Mesendoderm (in vitro differentiated cells): ENCODE results near the gene UBE2D1.
A peak's percentile ranks its signal among the peaks of the same experiment; 100 is the strongest.

Experiments used
- DNase-seq: peaks from one replicate; pipeline ENCODE4 v3.0.0; 2013
- H2AK5ac ChIP-seq: 2 replicates; pipeline ENCODE4 v1.6.1; 2013; ENCODE audit warnings: low read length, inconsistent platforms
- H2BK120ac ChIP-seq: 2 replicates; pipeline ENCODE4 v1.6.1; 2013; ENCODE audit warnings: low read depth, mild to moderate bottlenecking, low read length, moderate library complexity, mixed read lengths
- H2BK15ac ChIP-seq: replicated peaks from 2 replicates; pipeline ENCODE4 v1.6.1; 2013; ENCODE audit warnings: low read depth, mild to moderate bottlenecking, moderate library complexity
- H2BK5ac ChIP-seq: 2 replicates; pipeline ENCODE4 v1.6.1; 2013; ENCODE audit warnings: low read length, inconsistent platforms
- H3K18ac ChIP-seq: 2 replicates; pipeline ENCODE4 v1.6.1; 2013; ENCODE audit warnings: mild to moderate bottlenecking, low read length, mixed read lengths
- H3K23ac ChIP-seq: one replicate; pipeline ENCODE4 v1.6.1; 2013; ENCODE audit warnings: low read length
- H3K27ac ChIP-seq: 2 replicates; pipeline ENCODE4 v1.5.1; 2013; ENCODE audit warnings: low read depth, mild to moderate bottlenecking, inconsistent platforms, low read length, moderate library complexity
- H3K27me3 ChIP-seq: 2 replicates; pipeline ENCODE4 v1.6.1; 2013; ENCODE audit warnings: low read length, control low read depth, mild to moderate bottlenecking, inconsistent platforms; ENCODE audit not compliant: insufficient read depth, poor library complexity
- H3K36me3 ChIP-seq: 2 replicates; pipeline ENCODE4 v1.6.1; 2013; ENCODE audit warnings: low read length, inconsistent platforms; ENCODE audit not compliant: control insufficient read depth, insufficient read depth
- H3K4ac ChIP-seq: one replicate; pipeline ENCODE4 v1.6.1; 2013; ENCODE audit warnings: low read depth, mild to moderate bottlenecking, low read length, moderate library complexity
- H3K4me1 ChIP-seq: 2 replicates; pipeline ENCODE4 v1.6.1; 2013; ENCODE audit warnings: low read depth, low read length, inconsistent platforms; ENCODE audit not compliant: control insufficient read depth
- H3K4me2 ChIP-seq: 2 replicates; pipeline ENCODE4 v1.6.1; 2013; ENCODE audit warnings: low read length
- H3K4me3 ChIP-seq: 2 replicates; pipeline ENCODE4 v1.5.1; 2013; ENCODE audit warnings: mild to moderate bottlenecking, low read length
- H3K56ac ChIP-seq: one replicate; pipeline ENCODE4 v1.6.1; 2013; ENCODE audit warnings: low read length
- H3K79me1 ChIP-seq: 2 replicates; pipeline ENCODE4 v1.6.1; 2013; ENCODE audit warnings: low read length, inconsistent platforms
- H3K79me2 ChIP-seq: 2 replicates; pipeline ENCODE4 v1.6.1; 2013; ENCODE audit warnings: mild to moderate bottlenecking, low read length; ENCODE audit not compliant: control insufficient read depth, insufficient read depth
- H3K9ac ChIP-seq: 2 replicates; pipeline ENCODE4 v1.6.1; 2013; ENCODE audit warnings: low read length, inconsistent platforms
- H4K5ac ChIP-seq: one replicate; pipeline ENCODE4 v1.6.1; 2013; ENCODE audit warnings: low read length
- H4K8ac ChIP-seq: one replicate; pipeline ENCODE4 v1.6.1; 2013; ENCODE audit warnings: low read depth, mild to moderate bottlenecking, control low read depth, low read length, moderate library complexity
- WGBS: extraction: QIAGEN DNeasy Blood & Tissue Kit; methylation state at CpG from one replicate; pipeline ENCODE4 v1.1.7; 2013; ENCODE audit warnings: low lambda C conversion rate, missing lambda C conversion rate; ENCODE audit not compliant: insufficient coverage; ENCODE audit errors: extremely low coverage; 5-methylcytosine and 5-hydroxymethylcytosine counted together

The UBE2D1 gene

DNA sequence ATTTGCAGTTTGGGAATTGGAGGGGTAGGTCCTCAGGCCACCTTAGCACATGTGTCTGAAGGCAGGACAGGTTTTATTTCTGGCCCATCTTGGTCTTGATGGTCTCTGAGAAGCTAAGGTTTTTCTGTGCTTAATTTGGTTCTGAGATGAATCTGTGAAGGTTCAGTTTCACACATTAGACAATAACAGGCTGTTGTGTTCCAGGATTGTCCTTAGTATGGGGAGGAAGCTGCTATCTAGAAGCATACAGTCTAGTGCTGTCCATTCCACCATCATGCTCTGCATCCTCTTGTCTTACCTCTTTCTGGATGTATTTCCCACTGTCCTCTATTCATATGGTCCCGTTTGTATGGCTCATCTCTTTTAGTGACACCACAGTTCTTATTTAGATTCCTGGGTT is 7.1 kb downstream of the UBE2D1 start:
- H3K18ac ChIP-seq = no peak overlapping the region
- no peak overlapping the region for H2AK5ac ChIP-seq
- no peak overlapping the region for H4K5ac ChIP-seq
- H2BK120ac ChIP-seq = no peak overlapping the region
- DNase-seq = no peak
- peaks cover 10% of the 10 kb centered on the region for H3K79me1 ChIP-seq
- no CpG with 5 or more reads among the region's 1 CpG for WGBS
- peaks cover 17% of the 10 kb centered on the region for H3K79me2 ChIP-seq
- H3K56ac ChIP-seq = no peak overlapping the region
- H3K9ac ChIP-seq = no peak overlapping the region
- no peak overlapping the region for H2BK15ac ChIP-seq
- no peaks in the 10 kb centered on the region for H3K27me3 ChIP-seq
- no peak overlapping the region for H3K4me3 ChIP-seq
- no peak overlapping the region for H3K23ac ChIP-seq
- H3K27ac ChIP-seq = no peak overlapping the region
- H3K4me2 ChIP-seq = no peak overlapping the region
- peaks cover 4% of the 10 kb centered on the region for H3K4me1 ChIP-seq
- no peak overlapping the region for H2BK5ac ChIP-seq
- H3K36me3 ChIP-seq = no peaks in the 10 kb centered on the region
- H3K4ac ChIP-seq = no peak overlapping the region
- H4K8ac ChIP-seq = no peak overlapping the region

DNA sequence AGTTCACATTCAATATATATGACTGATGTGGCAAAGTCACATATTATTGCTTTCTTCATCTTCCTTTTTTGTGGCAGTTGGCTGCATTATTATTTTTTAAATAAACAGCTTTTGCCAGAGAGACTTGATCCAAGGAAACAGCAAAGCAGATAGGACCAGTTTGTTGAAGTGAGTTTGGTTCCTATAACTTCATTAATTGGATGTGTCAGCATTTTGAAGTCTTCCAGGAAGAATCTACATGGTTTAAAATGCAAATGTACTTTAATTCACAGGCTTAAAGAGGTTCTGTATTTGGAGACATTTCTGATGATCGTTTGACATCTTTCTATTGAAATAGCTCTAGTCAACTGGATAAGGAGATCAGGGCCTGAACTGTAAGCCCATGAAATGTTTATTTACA is 13.2 kb downstream of the UBE2D1 start:
- Histone ChIP-seq H3K56ac (no peak overlapping the region), H4K5ac (no peak overlapping the region)

DNA sequence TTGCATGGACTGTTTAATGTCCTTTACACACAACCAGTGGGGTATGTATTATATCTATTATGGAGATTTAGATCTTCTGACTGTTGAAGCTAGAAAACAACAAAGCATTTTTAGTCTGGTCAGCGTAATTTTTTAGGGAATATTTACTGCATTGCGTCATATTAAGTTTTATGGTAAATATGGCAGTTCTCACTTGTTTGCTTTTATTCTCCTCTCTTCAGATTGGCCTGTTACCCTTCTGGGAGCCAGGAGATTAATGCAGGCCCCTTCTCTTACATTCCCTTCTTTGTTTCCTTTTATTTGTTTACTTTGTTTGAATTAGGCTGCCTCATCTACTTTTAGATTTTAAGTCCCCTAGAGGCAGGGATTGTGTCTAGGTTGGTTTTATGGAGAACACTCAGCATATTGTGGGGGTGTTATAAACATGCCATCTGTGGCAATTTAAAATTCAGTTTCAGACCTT is 13.8 kb downstream of the UBE2D1 start:
- H3K56ac ChIP-seq = no peak overlapping the region
- H3K23ac ChIP-seq = no peak overlapping the region
- no peak overlapping the region for H2BK15ac ChIP-seq
- H2BK120ac ChIP-seq = no peak overlapping the region
- no peak overlapping the region for H3K18ac ChIP-seq
- peaks cover 2% of the 10 kb centered on the region for H3K4me1 ChIP-seq
- H3K9ac ChIP-seq = no peak overlapping the region
- H2BK5ac ChIP-seq = no peak overlapping the region
- H3K4me3 ChIP-seq = no peak overlapping the region
- DNase-seq = peak; percentile 4
- no peaks in the 10 kb centered on the region for H3K36me3 ChIP-seq
- H3K79me1 ChIP-seq = peaks cover 15% of the 10 kb centered on the region
- H4K8ac ChIP-seq = no peak overlapping the region
- H3K4me2 ChIP-seq = no peak overlapping the region
- H3K4ac ChIP-seq = no peak overlapping the region
- peaks cover 16% of the 10 kb centered on the region for H3K79me2 ChIP-seq
- H3K27me3 ChIP-seq = no peaks in the 10 kb centered on the region
- no peak overlapping the region for H4K5ac ChIP-seq
- H2AK5ac ChIP-seq = no peak overlapping the region
- H3K27ac ChIP-seq = no peak overlapping the region
- WGBS = no CpG with 5 or more reads among the region's 2 CpGs

More for the DNA sequence above, 13.2 kb downstream of the UBE2D1 start:
- no peaks in the 10 kb centered on the region for H3K27me3 ChIP-seq
- H3K23ac ChIP-seq = no peak overlapping the region
- no peak overlapping the region for H3K4me2 ChIP-seq
- H3K4me1 ChIP-seq = peaks cover 2% of the 10 kb centered on the region
- H3K18ac ChIP-seq = no peak overlapping the region
- H3K27ac ChIP-seq = no peak overlapping the region
- no peak for DNase-seq
- H2AK5ac ChIP-seq = no peak overlapping the region
- H3K36me3 ChIP-seq = no peaks in the 10 kb centered on the region
- no peak overlapping the region for H4K8ac ChIP-seq
- no peak overlapping the region for H2BK5ac ChIP-seq
- H3K4me3 ChIP-seq = no peak overlapping the region
- no CpG with 5 or more reads among the region's 1 CpG for WGBS
- H3K9ac ChIP-seq = no peak overlapping the region
- peaks cover 14% of the 10 kb centered on the region for H3K79me2 ChIP-seq
- no peak overlapping the region for H2BK120ac ChIP-seq
- no peak overlapping the region for H2BK15ac ChIP-seq
- H3K4ac ChIP-seq = no peak overlapping the region
- H3K79me1 ChIP-seq = peaks cover 14% of the 10 kb centered on the region

DNA sequence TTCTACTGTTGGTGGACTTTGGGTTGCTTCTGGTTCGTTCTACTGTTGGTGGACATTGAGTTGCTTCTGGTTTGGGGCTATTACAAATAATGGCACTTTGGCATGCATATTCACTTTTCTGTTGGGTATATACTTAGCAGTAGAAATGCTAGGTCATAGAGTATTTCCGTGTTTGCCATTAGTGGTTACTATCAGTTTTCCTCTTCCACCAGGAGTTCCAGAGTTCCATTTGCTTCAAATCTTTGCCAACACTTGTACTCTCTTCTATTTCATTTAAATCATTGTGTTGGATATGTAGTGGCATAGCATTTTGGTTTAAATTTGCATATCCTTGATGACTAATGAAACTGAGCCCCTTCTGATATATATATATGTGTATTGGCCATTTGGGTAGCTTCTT is 15.2 kb downstream of the UBE2D1 start:
- H3K79me2 ChIP-seq = peaks cover 13% of the 10 kb centered on the region
- peaks cover 15% of the 10 kb centered on the region for H3K79me1 ChIP-seq
- no peak overlapping the region for H3K4me3 ChIP-seq
- no peaks in the 10 kb centered on the region for H3K27me3 ChIP-seq
- H3K56ac ChIP-seq = no peak overlapping the region
- H2BK5ac ChIP-seq = no peak overlapping the region
- no peak overlapping the region for H3K18ac ChIP-seq
- no peak overlapping the region for H3K23ac ChIP-seq
- H2BK15ac ChIP-seq = no peak overlapping the region
- no peak overlapping the region for H4K5ac ChIP-seq
- H3K27ac ChIP-seq = no peak overlapping the region
- no peaks in the 10 kb centered on the region for H3K36me3 ChIP-seq
- H2BK120ac ChIP-seq = no peak overlapping the region
- no peak overlapping the region for H3K4me2 ChIP-seq
- H3K9ac ChIP-seq = no peak overlapping the region
- H4K8ac ChIP-seq = no peak overlapping the region
- DNase-seq = no peak
- peaks cover 2% of the 10 kb centered on the region for H3K4me1 ChIP-seq
- no peak overlapping the region for H2AK5ac ChIP-seq
- no CpG with 5 or more reads among the region's 2 CpGs for WGBS
- H3K4ac ChIP-seq = no peak overlapping the region

DNA sequence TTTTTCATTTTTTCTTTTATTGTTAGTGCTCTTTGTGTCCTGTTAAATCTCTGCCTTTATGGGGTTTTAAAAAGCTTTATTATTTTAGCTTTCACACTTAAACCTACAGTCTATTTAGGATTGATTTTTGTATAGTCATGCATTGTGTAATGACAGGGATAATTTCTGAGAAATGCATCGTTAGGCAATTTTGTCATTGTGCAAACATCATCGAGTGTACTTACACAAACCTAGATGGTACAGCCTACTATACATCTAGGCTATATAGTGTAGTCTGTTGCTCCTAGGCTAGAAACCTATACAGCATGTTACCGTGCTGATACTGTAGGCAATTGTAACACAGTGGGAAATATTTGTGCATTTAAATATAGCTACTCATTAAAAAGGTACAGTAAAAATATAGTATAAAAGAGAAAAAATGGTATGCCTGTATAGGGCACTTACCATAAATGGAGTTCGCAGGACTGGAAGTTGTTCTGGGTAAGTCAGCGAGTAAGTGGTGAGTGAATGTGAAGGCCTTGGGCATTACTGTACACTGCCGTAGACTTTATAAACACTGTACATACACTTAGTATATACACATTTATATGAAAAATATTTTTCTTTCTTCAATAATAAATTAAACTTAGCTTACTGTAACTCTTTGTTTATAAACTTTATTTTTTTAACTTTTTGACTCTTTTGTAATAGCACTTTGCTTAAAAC is 16.0 kb downstream of the UBE2D1 start:
- Histone ChIP-seq H3K4me3 (no peak overlapping the region), H3K56ac (no peak overlapping the region)

More for the DNA sequence above, 16.0 kb downstream of the UBE2D1 start:
- Histone ChIP-seq H3K4ac (no peak overlapping the region), H3K79me2 (peaks cover 13% of the 10 kb centered on the region), H3K4me2 (no peak overlapping the region), H3K4me1 (peaks cover 2% of the 10 kb centered on the region), H2BK5ac (no peak overlapping the region), H3K27me3 (no peaks in the 10 kb centered on the region), H3K27ac (no peak overlapping the region), H4K5ac (no peak overlapping the region), H3K23ac (no peak overlapping the region), H2BK120ac (no peak overlapping the region), H3K9ac (no peak overlapping the region), H2BK15ac (no peak overlapping the region), H4K8ac (no peak overlapping the region), H3K18ac (no peak overlapping the region), H3K36me3 (no peaks in the 10 kb centered on the region), H3K79me1 (peaks cover 13% of the 10 kb centered on the region), H2AK5ac (no peak overlapping the region)
- no peak for DNase-seq
- no CpG with 5 or more reads among the region's 6 CpGs for WGBS
